HepG2 (cell line): ENCODE data around the gene CLEC16A. TPM values are rescaled to one million over a fixed set of nuclear protein-coding genes. Genes with fewer than 3 reads are reported as not detected.

Experiments used
- ATAC-seq: fragments of 200-7000 bp; cut with Tn5 transposase; 3 replicates; pipeline ENCODE4 v1.9.1; 2020; ENCODE audit warnings: mild to moderate bottlenecking, moderate library complexity
- BruUV-seq: library from RNA; stranded (reverse); fragments of 400-500 nt; replicated peaks from 2 replicates; lab custom pipeline; 2021; lab: Mats Ljungman, UMichigan
- CTCF ChIA-PET: fragments of 300-600 bp; formaldehyde crosslinking; extraction: SDS; loops from one replicate; lab custom pipeline; 2021; ENCODE audit warnings: low total read pairs, inconsistent platforms, low intra/inter-chr PET ratio; lab: Yijun Ruan, JAX
- POLR2A ChIA-PET: fragments of 350-600 bp; sonication (Branson Sonifier 250); formaldehyde crosslinking; loops from one replicate; lab custom pipeline; 2020; ENCODE audit warnings: antibody characterized with exemption, inconsistent platforms; lab: Yijun Ruan, JAX
- DNase-seq: peaks from one replicate; pipeline ENCODE4 v3.0.0-alpha.2; 2015; ENCODE audit warnings: low spot score
- FAIRE-seq: peaks from 3 replicates; lab custom pipeline; 2011; peaks lifted over from hg19 to GRCh38; lab: Jason Lieb, UNC
- H2AFZ ChIP-seq: one replicate; pipeline ENCODE4 v1.6.1; 2011; ENCODE audit warnings: low read length, inconsistent platforms
- H3K27ac ChIP-seq: fragments of 300-600 bp; 3 replicates; pipeline ENCODE4 v1.8.0; 2011; ENCODE audit warnings: mixed run types, mild to moderate bottlenecking, mixed read lengths, low read length, inconsistent platforms; ENCODE audit not compliant: insufficient read depth; ENCODE audit errors: extremely low read length
- H3K27me3 ChIP-seq, 2 experiments: fragments of 200-600 bp in 1 of 2; 2 replicates in 1 of 2; 3 replicates in 1 of 2; pipeline versions ENCODE4 v1.6.0 to v1.8.0; 2011; ENCODE audit warnings: low read length in 2 of 2, mild to moderate bottlenecking in 2 of 2, moderate library complexity in 2 of 2, inconsistent platforms in 1 of 2; ENCODE audit not compliant: insufficient read depth in 2 of 2, control insufficient read depth in 1 of 2
- H3K36me3 ChIP-seq, 2 experiments: fragments of 200-600 bp in 1 of 2; replicated peaks in 1 of 2; 2 replicates in 1 of 2; 3 replicates in 1 of 2; pipeline versions ENCODE4 v1.5.1 to v1.8.0; 2011; ENCODE audit warnings: low read length in 2 of 2, inconsistent platforms in 1 of 2; ENCODE audit not compliant: insufficient read depth in 2 of 2, control insufficient read depth in 1 of 2
- H3K4me1 ChIP-seq: 2 replicates; pipeline ENCODE4 v1.5.1; 2012; ENCODE audit warnings: low read length, inconsistent platforms; ENCODE audit not compliant: insufficient read depth
- H3K4me2 ChIP-seq: 2 replicates; pipeline ENCODE4 v1.6.0; 2011; ENCODE audit warnings: low read depth, low read length, inconsistent platforms
- H3K4me3 ChIP-seq, 3 experiments: fragments of 200-600 bp in 1 of 3; sonication (generic), shearing (Covaris generic) in 1 of 3; replicated peaks in 1 of 3; 2 replicates each; pipeline ENCODE4 v1.5.1; 2011 to 2016; ENCODE audit warnings: low read length in 3 of 3, inconsistent platforms in 2 of 3, low read depth in 2 of 3, mild to moderate bottlenecking in 2 of 3, control low read depth in 1 of 3, mixed read lengths in 1 of 3; ENCODE audit not compliant: insufficient read depth in 1 of 3
- H3K79me2 ChIP-seq: one replicate; pipeline ENCODE4 v1.6.1; 2011; ENCODE audit warnings: low read length, inconsistent platforms; ENCODE audit not compliant: insufficient read depth
- H3K9ac ChIP-seq: 2 replicates; pipeline ENCODE4 v1.6.0; 2011; ENCODE audit warnings: mild to moderate bottlenecking, low read depth, low read length, inconsistent platforms; ENCODE audit not compliant: insufficient read depth
- H3K9me3 ChIP-seq: 2 replicates; pipeline ENCODE4 v1.5.1; 2012; ENCODE audit warnings: mild to moderate bottlenecking, low read length
- H4K20me1 ChIP-seq: 2 replicates; pipeline ENCODE4 v1.6.0; 2011; ENCODE audit warnings: inconsistent platforms, mild to moderate bottlenecking, low read length, moderate library complexity; ENCODE audit not compliant: insufficient read depth
- HES4 ChIP-seq: sonication (generic); formaldehyde crosslinking; IDR thresholded peaks from 2 replicates; pipeline ENCODE4 v1.9.0; 2021; ENCODE audit warnings: mild to moderate bottlenecking, missing genetic modification reagents, borderline replicate concordance
- HMGXB4 ChIP-seq, 2 experiments: sonication (generic) in 1 of 2; formaldehyde crosslinking in 1 of 2; IDR thresholded peaks; 2 replicates each; pipeline versions ENCODE4 v1.4.0 to v1.6.1; 2018 to 2020; ENCODE audit warnings: missing genetic modification reagents in 2 of 2, borderline replicate concordance in 1 of 2, low read depth in 1 of 2, mild to moderate bottlenecking in 1 of 2, missing biosample characterization in 1 of 2
- ZNF281 ChIP-seq: sonication (generic); formaldehyde crosslinking; IDR thresholded peaks from 2 replicates; pipeline ENCODE4 v1.4.0; 2020; ENCODE audit warnings: missing genetic modification reagents, borderline replicate concordance
- ZNF547 ChIP-seq: sonication (generic); formaldehyde crosslinking; IDR thresholded peaks from 2 replicates; pipeline ENCODE4 v1.5.1; 2020; ENCODE audit warnings: mild to moderate bottlenecking, missing genetic modification reagents
- WGBS: methylation state at CpG from one replicate; pipeline ENCODE4 v1.1.6; 2017; ENCODE audit warnings: low lambda C conversion rate; 5-methylcytosine and 5-hydroxymethylcytosine counted together
- in situ Hi-C: cut with HindIII; loops from 2 replicates; pipeline ENCODE4 v1.10.0; 2017; ENCODE audit warnings: low pct_unique_long_range_greater_than_20kb; ENCODE audit not compliant: extremely low pct_ligation_motif_present
- intact Hi-C: fragments of 100-400 bp; cut with micrococcal nuclease; formaldehyde crosslinking; loops from one replicate; pipeline ENCODE4 v1.10.0; 2022; ENCODE audit not compliant: unreplicated experiment
- polyA plus RNA-seq, 8 experiments: library from polyadenylated mRNA; depleted of rRNA in 3 of 8; stranded (reverse) in 7 of 8; unstranded in 1 of 8; fragments of >200 nt; fragmentation: Illumina TruSeq in 4 of 8; extraction: Trizol in 4 of 8; gene quantifications; 2 replicates each; pipeline versions ENCODE4 v1.2.1 to v1.2.3, GENCODE V29; 2011 to 2016; ENCODE audit warnings: low read depth in 4 of 8, missing spikeins in 1 of 8, mixed read lengths in 1 of 8; ENCODE audit not compliant: insufficient read depth in 1 of 8
- total RNA-seq, 5 experiments: library from RNA; depleted of rRNA; stranded (reverse); fragments of >200 nt; fragmentation: Illumina TruSeq; extraction: Trizol; gene quantifications; 2 replicates each; pipeline ENCODE4 v1.2.3, GENCODE V29; 2016; ENCODE audit warnings: low read depth in 1 of 5
- TF ChIP-seq, protein P1 (sequence below): IDR thresholded peaks from 2 replicates; pipeline ENCODE4 v1.6.1; 2016; ENCODE audit warnings: low read depth

The CLEC16A gene
- total and polyA plus RNA-seq, 2 of the 13 experiments (the other 11 are each of a cell fraction or from before 2014, with no cell fraction given), result 8.5 to 10.3 TPM

- in situ Hi-C loops, result no loop called here
- Histone ChIP-seq H4K20me1 (no peaks in the 10 kb centered on the region), H3K9me3 (no peaks in the 10 kb centered on the region), H3K4me1 (peaks cover 22% of the 10 kb centered on the region), H3K9ac (no peak overlapping the region), H3K4me2 (no peak overlapping the region), H3K27ac (no peak overlapping the region), H3K36me3 (peaks cover 0 to 2% of the 10 kb centered on the region in 2 experiments; a peak in 1 of 5 replicates), H3K79me2 (no peaks in the 10 kb centered on the region), H3K27me3 (no peaks in the 10 kb centered on the region), H2AFZ (no peak overlapping the region), H3K4me3 (no peak overlapping the region)
- intact Hi-C loops, result no loop called here
- BruUV-seq, result no TSS peak
- FAIRE-seq (no peak), DNase-seq (no peak), ATAC-seq (no peak)
- ChIA-PET POLR2A (no interaction called here), CTCF (no interaction called here)
- 90% methylated on average over 5 of the region's 5 CpGs for WGBS
- no peak for TF ChIP-seq ZNF281 (CRISPR knock-in tag)
- no peak for TF ChIP-seq HMGXB4 (CRISPR knock-in tag; IDR thresholded peaks at IDR 0.05; ENCODE audit: borderline replicate concordance in 1 of 2, low read depth in 1 of 2)
- TF ChIP-seq, protein P1, sequence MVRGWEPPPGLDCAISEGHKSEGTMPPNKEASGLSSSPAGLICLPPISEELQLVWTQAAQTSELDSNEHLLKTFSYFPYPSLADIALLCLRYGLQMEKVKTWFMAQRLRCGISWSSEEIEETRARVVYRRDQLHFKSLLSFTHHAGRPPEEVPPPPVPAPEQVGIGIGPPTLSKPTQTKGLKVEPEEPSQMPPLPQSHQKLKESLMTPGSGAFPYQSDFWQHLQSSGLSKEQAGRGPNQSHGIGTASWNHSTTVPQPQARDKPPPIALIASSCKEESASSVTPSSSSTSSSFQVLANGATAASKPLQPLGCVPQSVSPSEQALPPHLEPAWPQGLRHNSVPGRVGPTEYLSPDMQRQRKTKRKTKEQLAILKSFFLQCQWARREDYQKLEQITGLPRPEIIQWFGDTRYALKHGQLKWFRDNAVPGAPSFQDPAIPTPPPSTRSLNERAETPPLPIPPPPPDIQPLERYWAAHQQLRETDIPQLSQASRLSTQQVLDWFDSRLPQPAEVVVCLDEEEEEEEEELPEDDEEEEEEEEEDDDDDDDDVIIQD, result no peak
- TF ChIP-seq HES4 (CRISPR knock-in tag), result peak; percentile 54; the same call in 1 of the 2 replicates
- TF ChIP-seq ZNF547 (CRISPR knock-in tag), result no peak
These were observed 134.6 kb downstream of the CLEC16A start for GRCh38 chr16:11078812-11079459.
